ENCODE measurements around the gene BEGAIN.

BEGAIN gene

GRCh38 chr14:100587086-100587762 lies at the start of gene BEGAIN:
Gene BEGAIN (minus strand): TSS chr14:100587417. CDS start chr14:100587290, 127 bp downstream.
- DNase-seq (ENCODE audit: low read depth): no peak

GRCh38 chr14:100636559-100636958 lies 49.3 kb upstream of the BEGAIN start:
- DNase-seq (ENCODE audit: low read depth): no peak

GRCh38 chr14:100634026-100634425 lies 46.8 kb upstream of the BEGAIN start:
- DNase-seq (ENCODE audit: low read depth): no peak

- no peak for DNase-seq (ENCODE audit: low read depth)
Observed at GRCh38 chr14:100633406-100633805, 46.2 kb upstream of the BEGAIN start.

GRCh38 chr14:100629696-100630095 lies 42.5 kb upstream of the BEGAIN start:
- no peak for DNase-seq (ENCODE audit: low read depth)

GRCh38 chr14:100629098-100629497 lies 41.9 kb upstream of the BEGAIN start:
- DNase-seq (ENCODE audit: low read depth): no peak

- no peak for DNase-seq (ENCODE audit: low read depth)
Observed at GRCh38 chr14:100628225-100628624, 41.0 kb upstream of the BEGAIN start.

- no peak for DNase-seq (ENCODE audit: low read depth)
Observed at GRCh38 chr14:100626614-100627013, 39.4 kb upstream of the BEGAIN start.

- DNase-seq (ENCODE audit: low read depth): no peak
Observed at GRCh38 chr14:100623961-100624360, 36.7 kb upstream of the BEGAIN start.

- no peak for DNase-seq (ENCODE audit: low read depth)
Observed at GRCh38 chr14:100623557-100623956, 36.3 kb upstream of the BEGAIN start.

- no peak for DNase-seq (ENCODE audit: low read depth)
Observed at GRCh38 chr14:100622708-100623485, 35.7 kb upstream of the BEGAIN start.

- DNase-seq (ENCODE audit: low read depth): no peak
Observed at GRCh38 chr14:100622224-100622623, 35.0 kb upstream of the BEGAIN start.

GRCh38 chr14:100621806-100622205 lies 34.6 kb upstream of the BEGAIN start:
- no peak for DNase-seq (ENCODE audit: low read depth)

GRCh38 chr14:100620255-100621100 lies 33.3 kb upstream of the BEGAIN start:
- no peak for DNase-seq (ENCODE audit: low read depth)

GRCh38 chr14:100619396-100620254 lies 32.4 kb upstream of the BEGAIN start:
- DNase-seq (ENCODE audit: low read depth): no peak

GRCh38 chr14:100618763-100619320 lies 31.6 kb upstream of the BEGAIN start:
- no peak for DNase-seq (ENCODE audit: low read depth)

GRCh38 chr14:100618318-100618693 lies 31.1 kb upstream of the BEGAIN start:
- no peak for DNase-seq (ENCODE audit: low read depth)

- DNase-seq (ENCODE audit: low read depth): no peak
Observed at GRCh38 chr14:100617410-100618317, 30.4 kb upstream of the BEGAIN start.

GRCh38 chr14:100616854-100617409 lies 29.7 kb upstream of the BEGAIN start:
- DNase-seq (ENCODE audit: low read depth): no peak

Data from GM04504 (cell line).